SK-N-DZ (cell line): ENCODE measurements around the gene CSNK1D.
"Not testable (repeated sequence)": the region's sequence is repeated elsewhere in the genome, so short reads cannot be mapped to it uniquely, and the experiment has no call there.

ENCODE experiments used
- DNase-seq: peaks from one replicate; pipeline ENCODE4 v3.0.0-alpha.2; 2015; ENCODE audit warnings: low spot score

CSNK1D gene

GRCh38 chr17:82195675-82196672 is 77.5 kb downstream of the CSNK1D start:
- no peak for DNase-seq

GRCh38 chr17:82194765-82195164 is 78.7 kb downstream of the CSNK1D start:
- no peak for DNase-seq

GRCh38 chr17:82193520-82194220 is 79.8 kb downstream of the CSNK1D start:
- DNase-seq, result no peak

- DNase-seq, result not testable (repeated sequence)
Measured at GRCh38 chr17:82193050-82193449, 80.5 kb downstream of the CSNK1D start.
